MG63 (cell line): ENCODE data around the gene SUPT20HL1. TPM values are rescaled to one million over a fixed set of nuclear protein-coding genes. Genes with fewer than 3 reads are reported as not detected.
"Not testable (repeated sequence)": the region's sequence is repeated elsewhere in the genome, so short reads cannot be mapped to it uniquely, and the experiment has no call there.

ENCODE experiments used
- DNase-seq: peaks from one replicate; pipeline ENCODE4 v3.0.0-alpha.2; 2020
- H3K27me3 ChIP-seq: fragments of 250-450 bp; sonication (Bioruptor Pico); 2 replicates; pipeline ENCODE4 v1.5.1; 2020; ENCODE audit warnings: mild to moderate bottlenecking, moderate library complexity
- H3K36me3 ChIP-seq: fragments of 250-450 bp; sonication (Bioruptor Pico); 2 replicates; pipeline ENCODE4 v1.5.1; 2020; ENCODE audit warnings: mild to moderate bottlenecking, moderate library complexity
- H3K4me3 ChIP-seq: fragments of 250-450 bp; sonication (Bioruptor Pico); 2 replicates; pipeline ENCODE4 v1.5.1; 2020; ENCODE audit warnings: mild to moderate bottlenecking, moderate library complexity
- H3K9me3 ChIP-seq: fragments of 250-450 bp; sonication (Bioruptor Pico); 2 replicates; pipeline ENCODE4 v1.5.1; 2020; ENCODE audit warnings: mild to moderate bottlenecking, moderate library complexity
- total RNA-seq: library from RNA; depleted of rRNA; stranded (reverse); fragments of >200 nt; shearing (Covaris generic); gene quantifications from 2 replicates; pipeline ENCODE4 v1.2.3, GENCODE V29; 2014; ENCODE audit warnings: low replicate concordance; rRNA removed

Gene SUPT20HL1
- total RNA-seq, 1 experiment from 2014 or later: not detected

DNA sequence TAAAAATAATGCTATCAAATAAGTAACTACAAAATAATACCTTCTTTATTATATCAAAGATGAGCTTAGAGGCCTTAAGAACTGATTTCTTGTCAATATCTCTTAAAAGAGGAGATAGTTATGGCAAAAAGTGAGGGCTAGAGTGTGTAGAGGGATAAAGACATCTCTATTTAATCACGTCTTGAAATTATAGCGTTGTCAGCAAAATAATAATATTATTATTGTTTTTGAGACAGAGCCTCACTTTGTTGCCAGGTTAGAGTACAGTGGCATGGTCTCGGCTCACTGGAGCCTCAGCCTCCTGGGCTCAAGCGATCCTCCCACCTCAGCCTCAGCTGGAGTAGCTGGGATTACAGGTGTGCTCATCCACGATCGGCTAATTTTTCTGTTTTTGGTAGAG lies 18.3 kb downstream of the SUPT20HL1 start:
- H3K4me3 ChIP-seq: no peak overlapping the region
- no peaks in the 10 kb centered on the region for H3K9me3 ChIP-seq
- DNase-seq: no peak
- H3K27me3 ChIP-seq: no peaks in the 10 kb centered on the region
- no peaks in the 10 kb centered on the region for H3K36me3 ChIP-seq

DNA sequence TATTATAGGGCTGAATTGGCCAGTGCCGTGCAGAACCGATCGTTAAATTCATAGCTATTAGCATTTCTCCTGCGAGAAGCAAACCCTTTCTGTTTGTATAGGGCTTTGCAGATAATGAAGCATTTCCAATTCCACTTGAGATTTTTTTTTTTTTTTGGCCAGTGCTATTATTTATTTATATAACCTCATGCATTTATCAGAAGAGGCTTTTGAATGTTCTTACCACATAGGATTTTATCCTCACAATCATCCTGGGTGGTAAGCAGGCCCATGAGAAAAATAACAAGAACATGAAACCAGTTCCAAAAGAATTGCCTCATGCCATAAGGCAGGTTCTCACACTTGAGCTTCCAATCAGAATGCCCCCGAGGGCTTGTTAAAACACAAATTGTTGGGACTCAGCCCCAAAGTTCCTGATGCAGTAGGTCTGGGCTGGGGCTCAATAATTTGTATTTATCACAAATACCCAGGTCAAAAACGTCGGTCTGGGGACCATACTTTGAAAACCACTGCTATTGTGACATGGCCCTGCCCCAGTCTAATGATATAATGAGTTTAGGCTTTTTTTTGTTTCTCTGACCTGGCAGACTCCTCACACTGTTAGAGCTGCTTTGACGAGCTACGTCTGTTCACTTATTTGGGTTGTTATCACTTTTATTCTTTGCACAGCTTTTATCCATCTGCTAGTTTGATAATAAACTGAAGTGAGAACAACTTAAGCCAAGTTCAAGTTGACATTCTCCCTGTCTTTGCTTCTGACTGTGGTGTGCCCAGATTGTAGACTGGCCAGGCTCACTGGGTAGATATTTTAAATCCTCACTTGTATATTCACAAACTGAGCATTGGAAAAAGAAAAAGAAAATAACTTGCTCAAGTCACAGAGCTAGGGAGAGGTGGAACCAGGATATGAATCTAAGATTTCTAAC lies 20.1 kb downstream of the SUPT20HL1 start:
- no peak for DNase-seq
- Histone ChIP-seq H3K36me3 (no peaks in the 10 kb centered on the region), H3K9me3 (no peaks in the 10 kb centered on the region), H3K27me3 (peaks cover 8% of the 10 kb centered on the region; the same call in 1 of the 2 replicates), H3K4me3 (no peak overlapping the region)

DNA sequence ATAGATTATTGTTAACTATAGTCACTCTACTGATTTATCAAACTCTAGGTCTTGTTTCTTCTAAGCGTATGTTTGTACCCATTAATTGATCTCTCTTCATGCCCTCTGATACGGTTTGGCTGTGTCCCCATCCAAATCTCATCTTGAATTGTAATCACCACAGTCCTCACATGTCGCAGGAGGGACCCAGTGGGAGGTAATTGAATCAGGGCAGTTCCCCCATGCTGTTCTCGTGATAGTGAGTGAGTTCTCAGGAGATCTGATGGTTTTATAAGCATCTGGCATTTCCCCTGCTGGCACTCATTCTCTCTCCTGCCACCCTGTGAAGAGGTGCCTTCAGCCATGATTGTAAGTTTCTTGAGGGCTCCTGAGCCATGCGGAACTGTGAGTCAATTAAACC lies 21.9 kb downstream of the SUPT20HL1 start:
- H3K4me3 ChIP-seq, H3K27me3 ChIP-seq, H3K9me3 ChIP-seq, H3K36me3 ChIP-seq, DNase-seq: not testable (repeated sequence)

- Histone ChIP-seq H3K9me3 (no peaks in the 10 kb centered on the region), H3K27me3 (peaks cover 8% of the 10 kb centered on the region; the same call in 1 of the 2 replicates), H3K36me3 (no peaks in the 10 kb centered on the region), H3K4me3 (no peak overlapping the region)
- DNase-seq: no peak
Measured at GRCh38 chrX:24387724-24388123, 27.3 kb downstream of the SUPT20HL1 start.

DNA sequence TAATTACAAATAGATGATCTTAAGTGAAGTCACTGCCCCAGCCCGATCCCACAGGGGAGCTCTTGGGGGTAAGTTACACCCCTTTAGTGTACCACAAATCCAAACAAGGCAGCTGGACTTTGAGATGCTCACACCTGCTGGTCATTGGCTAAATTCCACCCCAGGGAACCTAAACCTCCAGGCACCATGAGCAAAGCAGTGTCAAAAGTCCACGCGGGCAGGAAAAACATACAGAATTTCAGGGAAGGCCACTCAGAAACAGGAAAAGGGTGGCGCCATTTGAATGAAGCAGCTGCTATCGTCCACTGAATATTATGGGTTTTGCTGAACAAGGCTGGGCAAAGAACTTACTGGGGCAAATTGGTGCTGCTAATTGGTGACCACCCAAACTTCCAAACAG lies 30.9 kb downstream of the SUPT20HL1 start:
- DNase-seq: no peak
- H3K36me3 ChIP-seq: no peaks in the 10 kb centered on the region
- H3K27me3 ChIP-seq: no peaks in the 10 kb centered on the region
- no peak overlapping the region for H3K4me3 ChIP-seq
- H3K9me3 ChIP-seq: no peaks in the 10 kb centered on the region

- H3K36me3 ChIP-seq: no peaks in the 10 kb centered on the region
- no peak for DNase-seq
- H3K4me3 ChIP-seq: no peak overlapping the region
- H3K27me3 ChIP-seq: no peaks in the 10 kb centered on the region
- H3K9me3 ChIP-seq: no peaks in the 10 kb centered on the region
Measured at GRCh38 chrX:24391843-24392242, 31.4 kb downstream of the SUPT20HL1 start.

DNA sequence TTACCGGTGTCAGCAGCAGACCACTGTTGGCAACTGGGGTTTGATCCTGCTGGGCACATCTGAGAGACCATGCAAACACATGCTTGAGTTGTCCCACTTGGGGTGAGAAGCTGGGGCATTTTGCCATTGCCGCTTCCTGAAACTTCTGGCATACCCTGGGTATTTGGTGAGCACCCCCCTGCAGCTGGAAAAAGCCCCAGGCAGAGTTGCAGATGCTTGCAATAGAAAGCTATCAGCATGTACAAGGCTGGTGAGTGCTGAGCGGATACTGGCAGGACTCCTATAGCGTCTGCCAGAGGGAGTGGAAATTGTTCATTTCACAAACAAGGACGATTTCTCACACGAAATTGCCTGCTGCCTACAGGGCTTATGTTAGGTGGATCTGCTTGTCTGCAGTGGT lies 32.3 kb downstream of the SUPT20HL1 start:
- Histone ChIP-seq H3K27me3 (no peaks in the 10 kb centered on the region), H3K9me3 (no peaks in the 10 kb centered on the region), H3K4me3 (no peak overlapping the region), H3K36me3 (no peaks in the 10 kb centered on the region)
- DNase-seq: peak; percentile 61

- Histone ChIP-seq H3K9me3 (no peaks in the 10 kb centered on the region), H3K36me3 (no peaks in the 10 kb centered on the region), H3K27me3 (no peaks in the 10 kb centered on the region), H3K4me3 (no peak overlapping the region)
- peak; percentile 15 for DNase-seq
Measured at GRCh38 chrX:24395775-24396174, 35.3 kb downstream of the SUPT20HL1 start.

DNA sequence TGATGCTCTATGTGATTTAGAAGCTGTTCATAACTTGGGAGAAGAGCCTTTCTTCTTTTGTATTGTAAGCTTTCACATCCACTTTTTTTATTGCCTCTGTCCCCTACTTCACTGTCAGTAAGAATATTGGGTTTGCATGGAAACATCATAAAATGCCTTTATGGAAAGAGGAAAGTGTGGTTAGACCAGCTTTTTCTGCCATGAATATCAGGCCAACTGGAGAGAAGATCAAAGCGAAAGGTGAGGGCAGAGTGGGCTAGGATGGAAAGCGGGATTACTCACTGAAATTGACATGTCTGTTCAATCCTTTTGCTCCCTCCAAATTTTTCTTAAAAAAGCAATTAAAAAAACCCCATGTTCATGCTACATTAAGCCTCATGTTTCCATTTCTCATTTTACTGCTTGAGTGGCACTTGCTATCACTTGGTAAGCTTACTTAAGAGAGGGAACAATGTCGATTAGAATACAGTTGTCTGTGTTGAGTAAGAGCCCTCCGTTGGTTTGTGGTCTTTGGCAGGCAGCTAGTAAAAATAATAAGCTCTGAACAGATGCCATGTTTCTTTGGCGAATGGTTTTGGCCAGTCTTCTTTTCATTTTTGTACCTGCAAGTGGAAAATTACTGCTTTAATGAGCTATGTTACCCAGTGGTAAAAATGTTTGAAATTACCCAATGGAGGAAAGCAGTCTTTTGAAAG lies 35.9 kb downstream of the SUPT20HL1 start:
- DNase-seq: peak; percentile 7
- Histone ChIP-seq H3K9me3 (no peaks in the 10 kb centered on the region), H3K36me3 (no peaks in the 10 kb centered on the region), H3K4me3 (no peak overlapping the region), H3K27me3 (no peaks in the 10 kb centered on the region)

GRCh38 chrX:24396931-24397279 lies 36.5 kb downstream of the SUPT20HL1 start:
- no peaks in the 10 kb centered on the region for H3K27me3 ChIP-seq
- no peaks in the 10 kb centered on the region for H3K9me3 ChIP-seq
- no peaks in the 10 kb centered on the region for H3K36me3 ChIP-seq
- DNase-seq: peak; percentile 16
- no peak overlapping the region for H3K4me3 ChIP-seq

DNA sequence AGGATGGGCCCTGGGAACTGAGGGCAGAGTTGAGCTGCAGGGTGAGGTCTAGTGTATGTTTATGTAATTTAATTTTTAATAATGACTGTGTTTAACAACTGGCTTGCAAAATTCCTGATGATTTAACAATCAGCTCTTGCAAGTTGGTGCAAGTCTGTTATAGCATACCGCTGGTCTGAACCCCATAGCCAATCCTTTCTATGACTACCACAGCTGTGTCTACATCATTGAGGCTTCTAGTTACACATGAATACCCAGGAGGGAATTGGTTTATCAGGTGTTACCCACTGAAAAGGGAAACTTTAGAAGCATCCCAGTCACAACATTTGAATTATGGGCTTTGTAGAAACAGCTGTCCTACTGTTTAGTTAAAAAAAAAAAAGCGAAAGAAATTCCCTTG lies 38.3 kb downstream of the SUPT20HL1 start:
- Histone ChIP-seq H3K27me3 (no peaks in the 10 kb centered on the region), H3K9me3 (no peaks in the 10 kb centered on the region), H3K4me3 (no peak overlapping the region), H3K36me3 (no peaks in the 10 kb centered on the region)
- DNase-seq: no peak

DNA sequence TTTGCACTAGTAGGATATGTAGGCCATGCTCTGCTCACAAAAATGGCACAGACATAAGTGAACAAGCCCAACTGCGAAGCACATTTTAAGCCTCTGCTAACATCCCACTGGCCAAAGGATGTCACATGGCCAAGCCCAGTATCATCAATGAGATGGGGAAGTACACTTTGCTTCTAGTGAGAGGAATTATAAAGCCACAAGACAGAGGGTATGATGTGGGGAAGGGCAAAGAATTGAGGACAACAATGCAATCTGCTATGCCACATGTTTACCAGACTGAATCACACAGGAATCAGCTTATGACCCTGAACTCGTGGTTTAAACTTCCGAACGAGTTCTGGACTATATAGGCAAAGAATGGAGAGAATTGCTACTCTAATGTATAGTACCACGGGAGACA lies 39.1 kb downstream of the SUPT20HL1 start:
- no peak overlapping the region for H3K4me3 ChIP-seq
- H3K27me3 ChIP-seq: no peaks in the 10 kb centered on the region; the same call in 1 of the 2 replicates
- no peaks in the 10 kb centered on the region for H3K9me3 ChIP-seq
- no peaks in the 10 kb centered on the region for H3K36me3 ChIP-seq
- DNase-seq: no peak

GRCh38 chrX:24405959-24406358 lies 45.5 kb downstream of the SUPT20HL1 start:
- Histone ChIP-seq H3K9me3 (no peaks in the 10 kb centered on the region), H3K36me3 (no peaks in the 10 kb centered on the region), H3K4me3 (no peak overlapping the region), H3K27me3 (no peaks in the 10 kb centered on the region; the same call in 1 of the 2 replicates)
- no peak for DNase-seq

Other genes with a start within 250 kb of the SUPT20HL1 start
- gene ZFX, start 210.9 kb upstream of the SUPT20HL1 start, total RNA-seq: 5.9 and 9.5 TPM in 2 replicates
- gene SUPT20HL2, start 46.6 kb upstream of the SUPT20HL1 start, total RNA-seq: not detected in 2 replicates
- gene PDK3, start 104.6 kb downstream of the SUPT20HL1 start, total RNA-seq: 3.1 and 3.8 TPM in 2 replicates